Choroid plexus epithelial cell (primary cell): Measurements from ENCODE around the gene LRRC47.

Experiments used
- DNase-seq: peaks from one replicate; pipeline ENCODE4 v3.0.0-alpha.2; 2010; ENCODE audit warnings: low read depth
- H3K4me3 ChIP-seq: 2 replicates; pipeline ENCODE4 v1.5.1; 2011; ENCODE audit warnings: low read depth, mild to moderate bottlenecking, control low read depth, low read length, moderate library complexity
- TF ChIP-seq, protein P1 (sequence below): conservative IDR thresholded peaks from 2 replicates; pipeline ENCODE4 v1.5.1; 2011; ENCODE audit warnings: low read depth, mild to moderate bottlenecking, control low read depth, inconsistent platforms, low read length, moderate library complexity

The LRRC47 gene

DNA sequence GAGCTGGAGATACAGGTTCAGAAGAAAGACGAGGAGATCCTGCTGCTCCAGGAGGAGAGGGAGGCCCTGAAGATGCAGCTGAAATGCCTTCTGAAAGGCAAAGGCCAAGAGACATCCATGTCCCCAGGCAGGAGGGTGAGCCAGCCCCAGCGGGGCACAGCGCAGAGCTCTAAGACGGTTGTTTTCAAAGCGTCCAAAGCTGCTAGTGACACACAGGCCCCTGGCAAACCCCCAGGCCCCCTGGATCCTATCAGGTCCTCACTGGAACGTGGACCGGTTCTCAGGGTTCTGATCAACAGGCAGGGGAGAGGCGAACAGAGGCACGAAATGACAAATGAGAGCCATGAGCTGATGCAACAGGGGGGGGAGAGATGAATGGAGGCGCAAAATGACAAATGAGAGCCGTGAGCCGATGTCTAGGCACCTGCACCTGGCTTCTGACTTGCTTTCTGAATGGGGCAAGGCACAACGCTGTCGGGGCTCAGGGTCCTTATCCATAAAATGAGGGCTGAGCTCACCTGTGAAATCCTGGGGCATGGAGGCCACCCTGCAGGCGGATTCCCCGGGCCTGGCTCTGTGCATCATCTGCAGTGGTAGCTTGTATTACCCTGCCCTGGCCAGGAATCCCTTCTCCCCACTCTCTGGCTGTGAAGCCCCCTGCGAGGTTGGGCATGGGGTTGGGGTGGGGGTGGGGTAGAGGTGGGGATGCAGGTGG lies 34.8 kb downstream of the LRRC47 start:
- no peak overlapping the region for H3K4me3 ChIP-seq
- TF ChIP-seq, protein P1, sequence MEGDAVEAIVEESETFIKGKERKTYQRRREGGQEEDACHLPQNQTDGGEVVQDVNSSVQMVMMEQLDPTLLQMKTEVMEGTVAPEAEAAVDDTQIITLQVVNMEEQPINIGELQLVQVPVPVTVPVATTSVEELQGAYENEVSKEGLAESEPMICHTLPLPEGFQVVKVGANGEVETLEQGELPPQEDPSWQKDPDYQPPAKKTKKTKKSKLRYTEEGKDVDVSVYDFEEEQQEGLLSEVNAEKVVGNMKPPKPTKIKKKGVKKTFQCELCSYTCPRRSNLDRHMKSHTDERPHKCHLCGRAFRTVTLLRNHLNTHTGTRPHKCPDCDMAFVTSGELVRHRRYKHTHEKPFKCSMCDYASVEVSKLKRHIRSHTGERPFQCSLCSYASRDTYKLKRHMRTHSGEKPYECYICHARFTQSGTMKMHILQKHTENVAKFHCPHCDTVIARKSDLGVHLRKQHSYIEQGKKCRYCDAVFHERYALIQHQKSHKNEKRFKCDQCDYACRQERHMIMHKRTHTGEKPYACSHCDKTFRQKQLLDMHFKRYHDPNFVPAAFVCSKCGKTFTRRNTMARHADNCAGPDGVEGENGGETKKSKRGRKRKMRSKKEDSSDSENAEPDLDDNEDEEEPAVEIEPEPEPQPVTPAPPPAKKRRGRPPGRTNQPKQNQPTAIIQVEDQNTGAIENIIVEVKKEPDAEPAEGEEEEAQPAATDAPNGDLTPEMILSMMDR, result no peak
- no peak for DNase-seq

GRCh38 chr1:3759796-3760195 lies 36.5 kb downstream of the LRRC47 start:
- no peak overlapping the region for H3K4me3 ChIP-seq
- TF ChIP-seq, protein P1, result no peak
- DNase-seq, result no peak

GRCh38 chr1:3759164-3759563 lies 37.1 kb downstream of the LRRC47 start:
- H3K4me3 ChIP-seq, result no peak overlapping the region
- DNase-seq, result no peak
- TF ChIP-seq, protein P1, result no peak

DNA sequence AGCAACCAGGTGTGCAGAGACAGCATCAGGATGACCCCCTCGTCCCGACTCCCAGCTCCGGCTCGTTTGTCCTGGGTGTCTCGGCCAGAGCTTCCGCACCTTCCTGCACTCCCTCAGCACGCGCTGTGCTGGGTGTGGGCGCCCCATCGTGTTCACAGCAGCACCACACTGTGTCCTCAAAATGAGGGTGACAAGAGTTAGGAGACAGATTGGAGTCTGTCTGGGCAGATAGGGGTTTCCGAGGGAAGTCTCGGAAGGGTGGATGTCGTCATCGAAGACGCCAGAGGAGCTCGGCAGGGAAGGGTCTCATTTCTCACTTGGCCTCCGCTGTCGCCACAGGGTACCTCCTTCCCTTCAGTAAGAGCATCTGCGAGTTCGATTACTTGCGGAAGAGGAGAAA lies 39.9 kb downstream of the LRRC47 start:
- no peak overlapping the region for H3K4me3 ChIP-seq
- DNase-seq, result no peak
- TF ChIP-seq, protein P1, result no peak

GRCh38 chr1:3753656-3754454 lies 42.4 kb downstream of the LRRC47 start:
- TF ChIP-seq, protein P1, result no peak
- no peak overlapping the region for H3K4me3 ChIP-seq
- no peak for DNase-seq

GRCh38 chr1:3752400-3752945 lies 43.8 kb downstream of the LRRC47 start, which contains the start of gene CCDC27:
Gene CCDC27, plus strand, starts transcription at chr1:3752450. Its CDS starts 32 bp downstream, at chr1:3752482.
- no peak for DNase-seq
- TF ChIP-seq, protein P1, result no peak
- H3K4me3 ChIP-seq, result no peak within 1 kb of the TSS
